GDM1 (cell line): ENCODE data around the gene STEEP1.
"Not testable (repeated sequence)": the region's sequence is repeated elsewhere in the genome, so short reads cannot be mapped to it uniquely, and the experiment has no call there.

Experiments used
- DNase-seq: peaks from one replicate; lab custom pipeline; 2025; lab: John Stamatoyannopoulos, UW

The STEEP1 gene

GRCh38 chrX:119529345-119530276, 35.6 kb downstream of the STEEP1 start:
- DNase-seq, result no peak

- DNase-seq, result no peak
Measured at GRCh38 chrX:119523664-119524184, 41.5 kb downstream of the STEEP1 start.

DNA sequence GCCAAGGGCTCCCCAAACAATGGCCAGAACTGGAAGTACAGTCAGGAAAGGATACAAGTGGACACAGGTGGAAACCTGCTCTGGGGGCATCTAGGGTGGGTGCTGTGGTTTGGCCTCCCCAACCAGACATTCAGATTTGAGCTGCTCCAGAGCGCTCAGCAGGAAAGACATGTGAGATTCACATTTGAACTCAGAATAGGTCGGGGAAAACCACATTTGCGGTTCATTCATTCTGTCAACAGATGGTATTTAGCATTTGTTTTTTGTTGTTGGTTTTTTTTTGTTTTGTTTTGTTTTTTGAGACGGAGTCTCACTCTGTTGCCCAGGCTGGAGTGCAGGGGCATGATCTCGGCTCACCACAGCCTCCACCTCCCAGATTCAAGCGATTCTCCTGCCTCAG, 44.0 kb downstream of the STEEP1 start:
- no peak for DNase-seq

DNA sequence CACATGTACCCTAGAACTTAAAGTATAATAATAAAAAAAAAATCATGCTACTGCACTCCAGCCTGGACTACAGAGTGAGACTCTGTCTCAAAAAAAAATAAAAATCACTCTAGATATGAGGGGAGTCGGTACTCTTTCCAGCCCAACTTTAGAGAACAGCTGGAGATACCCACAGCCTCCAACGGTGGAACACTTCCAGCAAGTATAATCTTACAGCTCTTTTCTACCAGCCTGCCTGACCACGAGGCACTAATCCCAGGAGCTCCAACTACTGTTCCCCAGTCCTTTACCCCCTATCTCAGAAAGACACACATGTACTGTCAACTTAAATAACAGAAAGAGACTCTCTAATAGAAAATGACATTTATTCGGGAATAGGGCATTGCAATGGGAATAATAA, 46.8 kb downstream of the STEEP1 start:
- DNase-seq, result no peak

DNA sequence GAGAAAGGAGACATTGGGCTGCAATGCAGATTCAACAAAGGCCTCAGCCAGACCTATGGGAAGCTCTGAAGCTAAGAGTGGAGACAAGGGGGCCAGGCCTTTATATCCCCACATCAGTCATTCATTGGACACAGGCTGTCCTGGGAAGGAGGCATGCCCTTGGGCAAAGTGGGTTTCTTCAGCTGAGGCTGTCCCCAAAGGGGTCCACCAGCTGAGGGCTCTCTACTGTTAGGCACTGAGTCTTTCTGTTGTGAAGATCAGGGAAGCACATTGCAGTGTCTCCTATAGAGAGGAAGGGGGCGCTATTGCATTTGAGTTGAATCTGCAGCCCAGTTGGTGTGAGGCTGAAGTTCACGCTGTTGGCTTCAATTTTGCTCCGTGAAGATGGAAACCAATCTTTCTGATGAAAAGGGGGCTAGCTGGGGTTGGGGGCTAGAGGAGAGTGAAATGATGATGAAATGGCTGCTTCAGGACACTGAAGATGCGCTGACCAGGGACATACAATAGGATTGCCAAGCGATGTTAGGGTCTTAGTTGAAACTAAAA, 49.0 kb downstream of the STEEP1 start:
- peak; percentile 60 for DNase-seq

DNA sequence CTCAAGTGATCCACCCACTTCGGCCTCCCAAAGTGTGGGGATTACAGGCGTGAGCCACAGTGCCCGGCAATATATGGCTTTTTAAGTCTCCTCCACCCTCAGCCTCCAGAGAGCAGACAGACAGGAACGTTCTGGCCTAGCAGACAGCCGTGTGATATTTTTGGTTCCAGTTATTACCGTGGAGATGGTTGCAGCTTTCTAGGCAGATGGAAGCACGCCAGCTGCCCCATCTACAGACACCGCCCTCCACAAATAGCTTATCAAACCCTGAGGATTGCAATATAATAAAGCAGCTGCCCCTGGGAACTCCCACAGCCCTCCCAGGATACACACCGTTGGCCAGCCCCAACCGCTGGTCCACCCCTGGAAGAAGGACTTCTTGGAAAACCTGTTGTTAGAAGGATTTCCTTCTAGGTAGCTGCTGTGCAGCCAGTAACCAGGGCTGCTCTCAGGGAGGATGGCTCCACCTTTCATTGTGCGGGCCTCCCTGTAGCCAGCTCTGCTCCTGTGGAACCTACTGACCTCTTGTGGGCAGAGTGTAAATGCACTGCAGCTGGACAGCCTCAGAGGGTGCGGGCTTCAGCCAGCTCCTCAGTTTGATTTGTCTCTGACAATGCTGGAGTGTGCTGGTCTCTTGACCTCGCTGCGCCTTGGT, 52.9 kb downstream of the STEEP1 start:
- DNase-seq, result peak; percentile 27

- no peak for DNase-seq
Measured at GRCh38 chrX:119507206-119507605, 58.0 kb downstream of the STEEP1 start.

DNA sequence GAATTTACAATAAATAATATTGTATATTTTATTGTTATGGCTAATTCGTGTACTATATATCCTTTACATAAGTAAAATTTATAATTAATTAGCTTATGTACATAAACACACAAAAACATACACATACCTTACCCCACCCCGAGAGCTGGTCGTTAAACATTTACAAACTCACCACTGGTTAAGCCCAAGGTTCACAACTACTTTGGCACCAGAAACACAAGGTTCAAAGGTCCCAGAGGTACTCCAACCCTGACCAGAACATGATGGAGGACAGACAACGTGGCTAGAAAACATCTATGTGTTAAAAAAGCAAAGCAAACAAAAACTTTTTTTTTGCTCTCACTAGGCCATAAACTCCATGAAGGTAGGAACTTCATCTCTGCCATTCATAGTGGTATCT, 59.3 kb downstream of the STEEP1 start:
- DNase-seq, result no peak

DNA sequence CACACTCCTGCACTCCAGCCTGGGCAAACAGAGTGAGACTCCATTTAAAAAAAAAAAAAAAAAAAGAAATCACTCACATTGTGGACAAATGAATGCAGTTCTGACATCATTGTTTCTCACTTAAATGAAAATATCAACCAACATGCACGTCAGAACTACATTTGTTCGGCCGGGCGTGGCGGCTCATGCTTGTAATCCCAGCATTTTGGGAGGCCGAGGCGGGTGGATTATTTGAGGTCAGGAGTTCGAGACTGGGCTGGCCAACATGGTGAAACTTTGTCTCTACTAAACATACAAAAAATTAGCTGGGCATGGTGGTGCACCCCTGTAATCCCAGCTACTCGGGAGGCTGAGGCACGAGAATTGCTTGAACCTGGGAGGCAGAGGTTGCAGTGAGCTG, 60.1 kb downstream of the STEEP1 start:
- DNase-seq, result not testable (repeated sequence)

DNA sequence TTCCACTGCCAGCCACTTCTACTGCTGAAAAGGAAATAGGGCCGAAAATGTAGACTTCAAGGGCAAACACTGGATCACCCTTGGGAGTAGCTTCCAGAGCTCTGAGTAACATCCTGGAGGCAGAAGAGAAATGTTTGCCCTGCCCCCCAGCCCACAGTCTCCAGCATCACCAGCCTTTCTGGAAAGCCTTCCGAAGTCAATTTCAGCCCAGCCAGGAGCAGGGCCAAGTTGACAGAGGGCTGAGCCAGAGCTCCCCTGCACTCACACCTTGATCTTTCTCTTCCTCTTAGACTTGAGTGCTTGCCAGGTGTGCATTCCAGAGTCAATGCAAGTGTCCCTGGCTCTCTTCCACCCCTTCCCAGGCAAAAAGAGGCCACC, 61.7 kb downstream of the STEEP1 start:
- no peak for DNase-seq

DNA sequence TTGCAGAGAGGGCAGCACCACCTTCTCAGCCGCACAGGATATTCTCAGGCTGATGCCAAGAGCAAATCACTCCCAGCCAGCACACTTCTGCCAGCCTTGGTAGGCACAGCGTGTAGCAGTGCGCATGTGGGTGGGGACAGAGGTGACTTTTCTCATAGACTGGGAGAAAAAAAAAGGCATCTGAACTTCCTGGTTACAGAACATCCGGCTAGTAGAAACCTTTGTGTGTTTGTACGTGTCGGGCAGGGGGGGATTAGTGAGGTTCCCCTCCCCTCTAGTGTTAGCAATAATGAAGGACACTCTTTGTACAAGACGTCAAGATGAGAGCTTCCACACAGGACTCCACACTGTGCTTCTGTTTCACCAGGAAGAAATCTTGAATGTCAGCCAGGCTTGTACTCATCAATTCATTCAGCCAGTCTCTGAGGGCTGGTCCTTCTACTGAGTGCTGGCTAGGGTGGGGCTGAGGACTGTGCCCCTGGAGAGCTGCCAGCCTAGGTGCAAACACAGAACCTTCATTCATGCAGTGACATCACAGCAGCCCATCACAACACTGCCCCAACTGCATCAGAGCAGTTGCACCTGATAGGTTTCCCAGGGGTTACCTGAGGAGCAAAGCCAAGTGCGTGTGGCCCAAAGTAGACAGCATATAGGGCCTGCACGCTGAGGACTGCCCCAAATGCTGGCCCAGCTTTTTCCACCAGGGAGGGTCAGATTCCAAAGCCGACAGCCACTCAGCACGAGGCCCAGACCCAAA, 62.3 kb downstream of the STEEP1 start:
- DNase-seq, result no peak

GRCh38 chrX:119501511-119502148, 63.6 kb downstream of the STEEP1 start:
- DNase-seq, result no peak

- DNase-seq, result no peak
Measured at GRCh38 chrX:119500061-119500800, 65.0 kb downstream of the STEEP1 start.

DNA sequence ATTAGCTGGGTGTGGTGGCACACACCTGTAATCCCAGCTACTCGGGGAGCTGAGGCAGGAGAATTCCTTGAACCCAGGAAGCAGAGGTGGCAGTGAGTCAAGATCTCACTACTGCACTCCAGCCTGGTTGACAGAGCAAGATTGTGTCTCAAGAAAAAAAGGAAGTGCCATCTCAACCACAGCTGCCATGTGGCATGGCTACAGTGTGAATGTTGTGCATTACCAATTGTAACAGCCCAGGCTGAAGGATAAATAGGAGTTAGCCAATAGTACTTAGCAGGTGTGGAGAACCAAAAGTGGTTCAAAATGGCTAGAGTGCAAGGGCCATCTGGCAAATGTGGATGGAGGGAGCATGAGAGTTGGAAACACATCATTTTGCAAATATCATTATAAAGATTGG, 68.0 kb downstream of the STEEP1 start:
- peak; percentile 39 for DNase-seq

DNA sequence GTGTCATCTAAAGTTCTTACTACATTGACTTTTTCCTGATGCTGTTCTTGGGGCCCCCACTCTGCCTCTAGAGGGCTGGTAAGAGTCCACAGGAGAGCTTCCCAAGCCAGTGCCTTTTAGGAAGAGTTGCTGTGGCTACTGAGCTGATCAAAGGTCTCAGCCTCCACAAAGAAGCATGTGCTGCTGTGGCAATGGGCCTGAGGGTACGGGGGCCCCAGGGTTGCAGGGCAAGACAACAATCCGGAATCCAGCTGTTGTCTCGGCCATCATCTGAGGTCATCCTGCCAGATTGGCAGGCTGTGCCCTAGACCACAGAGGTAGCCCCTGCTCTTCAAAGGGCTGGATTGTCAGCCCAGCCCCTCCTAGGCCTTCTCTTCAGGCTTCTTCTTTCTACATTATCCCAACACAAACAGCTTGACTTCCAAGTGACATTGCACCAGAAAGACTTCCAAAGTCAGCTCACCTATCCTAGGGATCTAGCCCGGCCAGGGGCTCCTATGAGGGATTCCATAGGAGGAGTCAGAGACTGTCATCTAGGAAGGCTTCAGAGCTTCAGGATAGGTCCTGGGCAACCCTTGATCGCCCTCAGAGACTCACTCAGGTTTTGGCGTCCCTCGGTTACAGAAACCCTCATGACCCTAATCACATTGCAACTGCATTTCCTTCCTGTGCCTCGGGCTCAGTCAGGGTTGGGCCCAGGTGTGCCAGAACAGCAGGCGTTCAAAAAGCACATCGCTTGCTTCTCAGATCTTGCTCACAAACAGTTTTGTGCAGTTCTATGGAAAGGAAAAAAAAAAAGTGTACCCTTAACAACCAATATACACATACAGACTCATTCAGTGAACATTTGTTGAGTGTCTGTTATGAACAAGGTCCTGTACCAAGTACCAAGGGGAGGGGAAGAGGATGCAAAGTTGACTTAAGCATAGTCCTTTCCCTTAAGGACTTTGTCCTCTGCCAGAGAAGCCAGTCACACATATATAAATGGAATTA, 69.2 kb downstream of the STEEP1 start:
- DNase-seq, result no peak

DNA sequence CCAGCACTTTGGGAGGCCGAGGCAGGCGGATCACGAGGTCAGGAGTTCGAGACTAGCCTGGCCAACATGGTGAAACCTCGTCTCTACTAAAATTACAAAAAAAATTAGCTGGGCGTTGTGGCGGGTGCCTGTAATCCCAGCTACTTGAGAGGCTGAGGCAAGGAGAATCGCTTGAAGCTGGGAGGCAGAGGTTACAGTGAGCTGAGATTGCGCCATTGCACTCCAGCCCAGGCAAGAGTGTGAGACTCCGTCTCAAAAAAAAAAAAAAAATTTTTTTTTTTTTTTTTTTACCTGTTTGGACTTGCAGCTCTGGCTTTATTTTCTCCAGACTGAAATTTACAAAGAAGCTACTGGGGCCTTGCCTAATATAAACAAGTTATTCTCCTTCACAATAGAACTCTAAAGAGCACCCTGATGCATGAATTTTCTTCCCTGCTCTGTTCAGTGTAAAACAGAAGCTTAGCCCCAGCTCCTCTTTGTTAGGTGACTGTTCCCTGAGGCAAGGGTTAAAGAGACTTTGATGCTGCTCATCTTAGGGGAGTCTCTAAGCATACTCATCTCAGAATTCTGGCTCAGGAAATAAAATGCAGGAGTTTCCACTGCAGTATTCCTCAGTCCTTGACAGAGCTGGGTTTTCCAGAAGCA, 71.2 kb downstream of the STEEP1 start:
- DNase-seq, result not testable (repeated sequence)

GRCh38 chrX:119492463-119492862, 72.7 kb downstream of the STEEP1 start:
- DNase-seq, result no peak

- no peak for DNase-seq
Measured at GRCh38 chrX:119489212-119490074, 75.8 kb downstream of the STEEP1 start.
